Measurements from ENCODE around the gene PLK2. TPM values are rescaled to one million over a fixed set of nuclear protein-coding genes. Genes with fewer than 3 reads are reported as not detected.

The PLK2 gene
- total and polyA plus RNA-seq, 2 experiments from 2014 or later: 98.0 to 183 TPM

GRCh38 chr5:58498340-58498942, 38.6 kb upstream of the PLK2 start:
- Histone ChIP-seq H3K27me3 (no peaks in the 10 kb centered on the region), H4K20me1 (ENCODE audit: insufficient read depth, poor library complexity, severe bottlenecking) (no peaks in the 10 kb centered on the region), H3K79me2 (no peaks in the 10 kb centered on the region), H3K4me1 (ENCODE audit: insufficient read depth) (no peaks in the 10 kb centered on the region), H3K36me3 (replicated peaks; ENCODE audit: insufficient read depth, low read depth) (no peaks in the 10 kb centered on the region), H3K27ac (no peak overlapping the region), H3K4me2 (no peak overlapping the region), H2AFZ (no peak overlapping the region), H3K9me2 (replicated peaks; ENCODE audit: insufficient read depth) (no peaks in the 10 kb centered on the region), H3K4me3 (no peak overlapping the region), H3K9me3 (ENCODE audit: low read depth) (no peaks in the 10 kb centered on the region)
- TF ChIP-seq EZH2 (IDR thresholded peaks at IDR 0.05; ENCODE audit: borderline replicate concordance) (no peak), EZH2phosphoT487 (IDR thresholded peaks at IDR 0.05; ENCODE audit: low read depth, severe bottlenecking, unreplicated experiment) (no peak), CTCF (IDR thresholded peaks at IDR 0.05; ENCODE audit: poor library complexity) (peak; percentile 82)
- 14% methylated on average over 2 of the region's 2 CpGs for WGBS (ENCODE audit: low lambda C conversion rate, missing lambda C conversion rate)
- DNase-seq (ENCODE audit: low spot score): peak; percentile 51

GRCh38 chr5:58497921-58498320, 38.0 kb upstream of the PLK2 start:
- no peaks in the 10 kb centered on the region for H3K4me1 ChIP-seq (ENCODE audit: insufficient read depth)
- TF ChIP-seq CTCF (IDR thresholded peaks at IDR 0.05; ENCODE audit: poor library complexity) (no peak), EZH2 (IDR thresholded peaks at IDR 0.05; ENCODE audit: borderline replicate concordance) (no peak), EZH2phosphoT487 (IDR thresholded peaks at IDR 0.05; ENCODE audit: low read depth, severe bottlenecking, unreplicated experiment) (no peak)
- H3K27ac ChIP-seq: no peak overlapping the region
- no peaks in the 10 kb centered on the region for H4K20me1 ChIP-seq (ENCODE audit: insufficient read depth, poor library complexity, severe bottlenecking)
- no peaks in the 10 kb centered on the region for H3K36me3 ChIP-seq (replicated peaks; ENCODE audit: insufficient read depth, low read depth)
- H3K4me2 ChIP-seq: no peak overlapping the region
- H3K27me3 ChIP-seq: no peaks in the 10 kb centered on the region
- H3K9me3 ChIP-seq (ENCODE audit: low read depth): no peaks in the 10 kb centered on the region
- DNase-seq (ENCODE audit: low spot score): no peak
- no peaks in the 10 kb centered on the region for H3K9me2 ChIP-seq (replicated peaks; ENCODE audit: insufficient read depth)
- no peak overlapping the region for H3K4me3 ChIP-seq
- no peak overlapping the region for H2AFZ ChIP-seq
- H3K79me2 ChIP-seq: no peaks in the 10 kb centered on the region

- H3K27me3 ChIP-seq: no peaks in the 10 kb centered on the region
- no peaks in the 10 kb centered on the region for H3K79me2 ChIP-seq
- H3K9me3 ChIP-seq (ENCODE audit: low read depth): no peaks in the 10 kb centered on the region
- H3K36me3 ChIP-seq (replicated peaks; ENCODE audit: insufficient read depth, low read depth): no peaks in the 10 kb centered on the region
- no peak overlapping the region for H3K27ac ChIP-seq
- no peak overlapping the region for H2AFZ ChIP-seq
- TF ChIP-seq EZH2 (IDR thresholded peaks at IDR 0.05; ENCODE audit: borderline replicate concordance): no peak
- TF ChIP-seq EZH2phosphoT487 (IDR thresholded peaks at IDR 0.05; ENCODE audit: low read depth, severe bottlenecking, unreplicated experiment): no peak
- TF ChIP-seq CTCF (IDR thresholded peaks at IDR 0.05; ENCODE audit: poor library complexity): no peak
- no peaks in the 10 kb centered on the region for H4K20me1 ChIP-seq (ENCODE audit: insufficient read depth, poor library complexity, severe bottlenecking)
- H3K4me1 ChIP-seq (ENCODE audit: insufficient read depth): no peaks in the 10 kb centered on the region
- H3K4me2 ChIP-seq: no peak overlapping the region
- 81% methylated on average over 5 of the region's 5 CpGs for WGBS (ENCODE audit: low lambda C conversion rate, missing lambda C conversion rate)
- H3K9me2 ChIP-seq (replicated peaks; ENCODE audit: insufficient read depth): no peaks in the 10 kb centered on the region
- H3K4me3 ChIP-seq: no peak overlapping the region
- no peak for DNase-seq (ENCODE audit: low spot score)
Measured at GRCh38 chr5:58497386-58497785, 37.5 kb upstream of the PLK2 start.

All from hepatocyte (in vitro differentiated cells).